ENCODE measurements around the gene CKMT2. TPM values are rescaled to one million over a fixed set of nuclear protein-coding genes. Genes with fewer than 3 reads are reported as not detected.

The CKMT2 gene
- total and polyA plus RNA-seq, 2 of the 4 experiments (the other 2 are of a cell fraction) = 0.21 to 0.36 TPM

- Histone ChIP-seq H2AK9ac (replicated peaks; ENCODE audit: low read depth, low read length, poor library complexity) (no peak overlapping the region), H3K9me3 (ENCODE audit: control insufficient read depth, insufficient read depth, low read length) (no peaks in the 10 kb centered on the region), H3K27me3 (ENCODE audit: control insufficient read depth, insufficient read depth, low read length) (no peaks in the 10 kb centered on the region), H2BK5ac (ENCODE audit: low read depth, low read length, poor library complexity, severe bottlenecking) (no peak overlapping the region), H4K91ac (ENCODE audit: insufficient read depth, low read depth, low read length) (no peak overlapping the region), H3K4ac (ENCODE audit: low read depth, low read length) (no peak overlapping the region), H2BK15ac (ENCODE audit: low read depth, low read length) (no peak overlapping the region), H4K8ac (ENCODE audit: low read depth in 2 of 2, low read length in 2 of 2) (no peak overlapping the region), H2BK120ac (ENCODE audit: low read depth, low read length) (no peak overlapping the region), H3K23ac (ENCODE audit: low read depth, low read length) (no peak overlapping the region), H2AFZ (replicated peaks; ENCODE audit: low read length, poor library complexity) (no peak overlapping the region), H3K27ac (ENCODE audit: insufficient read depth, low read length) (no peak overlapping the region), H3K56ac (ENCODE audit: extremely low read depth, insufficient read depth, low read length) (no peak overlapping the region), H3K4me1 (ENCODE audit: control insufficient read depth, insufficient read depth, low read length) (peaks cover 2% of the 10 kb centered on the region; the same call in 1 of the 2 replicates), H3K4me3 (ENCODE audit: insufficient read depth, low read depth, low read length) (no peak overlapping the region), H3K14ac (replicated peaks; ENCODE audit: low read depth, low read length) (no peak overlapping the region), H2AK5ac (ENCODE audit: low read depth, low read length) (no peak overlapping the region), H3K9me1 (ENCODE audit: insufficient read depth, low read length) (peaks cover 7% of the 10 kb centered on the region; the same call in 1 of the 2 replicates), H3K36me3 (ENCODE audit: control insufficient read depth, insufficient read depth, low read length) (no peaks in the 10 kb centered on the region), H3K4me2 (ENCODE audit: low read depth, low read length) (no peak overlapping the region), H3K9ac (ENCODE audit: low read depth, low read length) (no peak overlapping the region), H4K20me1 (ENCODE audit: insufficient read depth, low read length) (no peaks in the 10 kb centered on the region), H2BK20ac (ENCODE audit: low read depth, low read length) (no peak overlapping the region), H3K79me1 (ENCODE audit: low read depth in 1 of 2, low read length in 2 of 2) (peaks cover 0 to 5% of the 10 kb centered on the region in 2 experiments; a peak in 2 of 4 replicates), H3K18ac (ENCODE audit: low read depth, low read length) (no peak overlapping the region), H4K5ac (ENCODE audit: low read depth, low read length) (no peak overlapping the region)
- intact Hi-C loops (cut with micrococcal nuclease) = no loop called here
- ATAC-seq (ENCODE audit: low read depth) (no peak), DNase-seq (no peak)
- BruUV-seq (replicated peaks) = no TSS peak
- TF ChIP-seq CTCF (conservative IDR thresholded peaks at IDR 0.05; ENCODE audit: low read depth, low read length) (no peak), MAFK (IDR thresholded peaks at IDR 0.05; ENCODE audit: low read depth, low read length) (no peak), MAZ (IDR thresholded peaks at IDR 0.05; ENCODE audit: borderline replicate concordance, low read depth, low read length) (no peak), POLR2A (IDR thresholded peaks at IDR 0.05; ENCODE audit: low read depth, low read length) (no peak), CEBPB (IDR thresholded peaks at IDR 0.05; ENCODE audit: low read depth, low read length) (no peak), CHD1 (IDR thresholded peaks at IDR 0.05; ENCODE audit: low read depth, low read length) (no peak), MXI1 (IDR thresholded peaks at IDR 0.05; ENCODE audit: borderline replicate concordance, low read depth, low read length) (no peak), NFE2L2 (IDR thresholded peaks at IDR 0.05; ENCODE audit: low read depth, low read length) (no peak), SMC3 (IDR thresholded peaks at IDR 0.05; ENCODE audit: low read depth, low read length) (no peak), RFX5 (IDR thresholded peaks at IDR 0.05; ENCODE audit: low read depth, low read length) (no peak)
- ChIA-PET CTCF (no interaction called here), POLR2A (ENCODE audit: unreplicated experiment) (no interaction called here)
- no CpG with 5 or more reads among the region's 1 CpG for WGBS, 2 experiments (ENCODE audit: extremely low coverage in 2 of 2, insufficient read length in 1 of 2)
- in situ Hi-C loops (cut with MboI; ENCODE audit: low sequenced_read_pairs) = no loop called here
- dilution Hi-C loops (cut with HindIII; ENCODE audit: low sequenced_read_pairs, unreplicated experiment) = no loop called here
Measured at GRCh38 chr5:81252904-81253303, 19.8 kb downstream of the CKMT2 start.

All from IMR-90 (cell line).